ENCODE results near the gene FSTL4.
"Not testable (repeated sequence)": the region's sequence is repeated elsewhere in the genome, so short reads cannot be mapped to it uniquely, and the experiment has no call there.

Gene FSTL4

GRCh38 chr5:133402775-133403174 lies 209.6 kb downstream of the FSTL4 start:
- no peak for DNase-seq (ENCODE audit: low spot score)

DNA sequence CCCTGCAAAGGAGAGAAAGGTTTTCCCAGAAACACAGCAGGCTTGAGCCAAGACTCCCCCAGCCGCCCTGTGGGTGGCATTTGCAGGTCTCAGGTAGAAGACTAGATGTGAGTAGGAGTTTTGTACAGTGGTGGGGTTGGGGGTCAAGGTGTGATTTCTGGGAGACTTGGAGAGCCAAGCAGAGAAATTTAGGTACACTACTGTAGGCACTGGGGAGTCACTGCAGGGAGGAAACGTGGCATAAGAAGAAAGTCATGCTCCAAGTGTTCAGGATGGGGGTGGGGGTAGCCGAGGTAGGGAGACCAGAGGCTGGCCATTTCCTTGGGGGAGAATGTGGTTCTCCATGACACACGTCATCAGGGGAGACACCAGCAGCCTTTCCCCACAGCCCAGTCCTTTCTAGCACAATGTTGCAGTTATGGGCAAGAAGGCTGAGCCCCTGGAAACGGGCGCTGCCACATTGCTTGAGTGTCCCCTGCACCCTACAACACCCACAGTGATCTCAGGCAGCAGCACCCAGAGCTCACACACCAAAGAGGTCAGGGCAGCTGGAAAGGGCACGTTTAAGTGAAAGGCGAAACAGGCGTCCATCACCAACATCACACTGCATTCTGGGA lies 210.5 kb downstream of the FSTL4 start:
- no peak for DNase-seq (ENCODE audit: low spot score)

- DNase-seq (ENCODE audit: low spot score) = no peak
Observed at GRCh38 chr5:133400831-133401351, 211.4 kb downstream of the FSTL4 start.

DNA sequence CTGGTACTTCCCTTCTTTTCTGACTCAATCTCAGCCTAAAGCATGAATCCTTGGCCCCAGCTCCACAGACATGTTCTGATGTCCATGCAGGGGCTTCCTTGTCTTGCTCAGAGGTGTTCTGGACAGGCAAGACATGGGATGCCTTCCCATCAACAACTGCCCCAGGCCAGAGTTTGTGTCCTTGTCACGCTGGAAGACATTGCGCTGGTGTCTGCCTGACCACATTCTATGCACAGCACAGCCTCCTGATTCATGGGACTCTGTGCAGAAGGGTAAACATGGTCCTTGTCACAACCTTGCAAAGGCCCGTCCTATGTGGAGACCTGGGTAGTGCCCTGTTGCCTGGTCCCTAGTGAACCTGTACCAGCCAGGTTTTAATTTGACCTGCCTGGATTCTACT lies 212.2 kb downstream of the FSTL4 start:
- DNase-seq (ENCODE audit: low spot score) = no peak

DNA sequence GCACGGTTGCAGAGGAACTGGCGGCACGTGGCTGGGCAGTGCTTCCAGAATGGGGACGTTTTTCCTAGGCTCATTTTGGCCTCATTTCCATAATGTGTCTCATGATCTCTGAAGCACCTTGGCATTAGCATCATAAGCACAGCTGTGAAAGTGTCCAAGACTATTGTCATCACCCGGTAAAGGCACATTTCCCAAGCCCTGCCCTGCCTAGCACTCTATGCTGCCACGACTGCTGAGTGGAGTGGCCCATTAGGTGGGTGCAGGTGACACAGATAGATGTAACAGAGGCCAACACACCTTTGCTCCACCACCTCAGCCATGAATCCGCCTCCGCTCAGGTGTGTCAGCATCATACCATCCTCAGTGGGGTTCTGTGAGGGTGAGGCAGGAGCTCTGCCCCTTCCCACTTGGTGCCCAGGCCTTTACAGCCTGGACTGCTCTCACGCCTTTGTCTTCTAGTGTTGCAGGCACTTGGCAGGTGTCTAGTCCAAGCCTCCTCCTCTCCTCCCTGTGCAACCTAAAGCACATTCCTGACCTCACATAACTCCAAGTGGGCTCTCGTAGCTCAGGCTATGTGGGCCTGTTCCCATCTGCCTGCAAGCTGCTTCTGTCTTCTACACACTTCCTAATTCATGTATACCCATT lies 213.0 kb downstream of the FSTL4 start:
- DNase-seq (ENCODE audit: low spot score) = no peak

GRCh38 chr5:133398646-133399101 lies 213.7 kb downstream of the FSTL4 start:
- no peak for DNase-seq (ENCODE audit: low spot score)

DNA sequence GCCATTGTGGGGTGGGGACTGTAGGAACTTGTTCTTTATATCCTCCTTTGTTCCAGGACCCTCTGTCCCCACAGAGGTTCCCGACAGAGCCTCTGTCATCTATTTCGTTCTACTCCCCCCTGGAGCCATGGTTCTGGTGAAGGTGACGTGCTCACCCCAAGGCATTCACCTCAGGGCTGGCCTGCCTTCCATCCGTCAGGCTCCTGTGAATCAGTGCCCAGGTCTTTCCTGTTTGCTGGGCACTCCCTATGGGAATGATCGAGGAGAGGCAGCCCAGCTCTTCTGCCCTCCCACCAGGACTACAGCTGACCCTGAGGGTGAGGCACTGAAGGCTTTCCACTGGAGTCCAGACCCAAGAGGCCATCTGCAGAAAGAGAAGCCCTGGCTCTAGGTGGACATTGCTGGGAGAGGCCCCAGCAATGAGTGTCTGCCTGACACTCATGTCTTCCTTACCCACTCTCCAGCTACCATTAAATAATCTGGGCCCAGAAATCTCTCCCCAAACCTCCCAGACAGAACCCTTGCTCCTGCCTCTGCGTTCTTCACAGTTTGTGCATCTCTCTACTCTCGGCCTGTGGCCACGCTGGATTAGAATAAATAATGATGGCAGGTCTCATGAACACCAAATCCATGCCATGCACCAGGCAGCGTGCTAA lies 214.2 kb downstream of the FSTL4 start:
- DNase-seq (ENCODE audit: low spot score) = no peak

DNA sequence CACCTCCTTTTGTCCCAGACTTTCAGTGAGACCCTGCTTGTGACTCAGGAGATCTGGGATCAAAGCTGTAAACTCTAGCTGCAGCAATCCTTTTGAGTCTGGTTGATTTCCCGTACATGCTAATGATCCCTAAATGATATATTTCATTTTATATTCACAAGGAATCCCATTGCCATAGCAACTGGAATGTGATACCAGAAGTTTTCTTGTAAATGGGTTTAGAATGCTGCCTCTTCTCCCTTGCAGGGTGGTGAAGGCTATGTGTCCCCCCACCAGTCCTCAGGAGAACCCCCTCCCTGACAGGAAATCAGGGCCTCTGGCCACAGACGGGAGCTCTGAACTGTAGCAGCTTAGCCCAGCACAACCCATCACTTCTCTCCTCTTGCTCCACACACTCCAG lies 215.0 kb downstream of the FSTL4 start:
- DNase-seq (ENCODE audit: low spot score) = no peak

DNA sequence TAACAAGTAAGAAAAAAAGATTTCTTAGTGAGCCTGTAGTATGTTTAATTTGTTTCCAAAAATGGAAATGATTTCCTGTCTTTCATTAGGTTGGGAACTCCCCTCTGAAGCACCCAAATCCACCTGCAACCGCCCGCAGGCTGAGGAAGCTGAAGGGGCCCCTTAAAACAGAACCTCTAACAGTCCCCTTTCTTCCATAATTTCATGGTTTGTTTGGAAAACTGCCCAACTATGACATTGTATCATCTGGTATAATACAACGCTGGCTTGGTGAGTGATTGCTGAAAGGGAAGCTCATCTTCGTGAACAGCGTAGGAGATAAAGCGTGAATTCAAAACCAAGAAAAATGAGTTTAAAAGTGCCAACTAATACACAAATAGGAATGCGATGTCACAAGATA lies 215.5 kb downstream of the FSTL4 start:
- DNase-seq (ENCODE audit: low spot score) = no peak

DNA sequence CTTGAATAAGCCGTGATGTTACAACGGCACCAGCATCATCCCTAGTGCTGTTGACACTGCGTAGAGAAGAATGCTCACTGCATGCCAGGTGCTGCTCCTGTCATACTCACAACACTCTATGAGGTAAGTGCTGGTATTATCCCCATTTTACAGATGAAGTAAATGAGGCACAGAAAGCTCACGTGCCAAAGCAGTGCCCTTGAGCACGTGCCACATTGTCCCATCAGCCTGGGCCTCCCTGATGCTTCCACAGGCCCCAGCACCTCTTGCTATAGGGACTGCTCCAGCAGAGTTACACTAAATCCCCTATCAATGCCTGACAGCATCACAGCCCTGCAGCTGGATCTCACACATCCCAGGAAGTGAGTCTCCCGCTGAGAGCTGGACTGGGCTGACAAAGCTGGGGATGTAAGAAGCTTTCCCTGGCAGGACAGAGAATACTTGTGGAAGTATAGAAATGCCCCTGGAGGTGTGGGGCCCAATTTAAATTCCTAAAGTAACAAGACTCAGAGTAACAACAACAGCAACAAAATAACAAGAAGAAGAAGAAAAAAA lies 216.1 kb downstream of the FSTL4 start:
- DNase-seq (ENCODE audit: low spot score) = no peak

- DNase-seq (ENCODE audit: low spot score) = not testable (repeated sequence)
Observed at GRCh38 chr5:133395207-133395606, 217.1 kb downstream of the FSTL4 start.

GRCh38 chr5:133394477-133394817 lies 217.9 kb downstream of the FSTL4 start:
- DNase-seq (ENCODE audit: low spot score) = not testable (repeated sequence)

DNA sequence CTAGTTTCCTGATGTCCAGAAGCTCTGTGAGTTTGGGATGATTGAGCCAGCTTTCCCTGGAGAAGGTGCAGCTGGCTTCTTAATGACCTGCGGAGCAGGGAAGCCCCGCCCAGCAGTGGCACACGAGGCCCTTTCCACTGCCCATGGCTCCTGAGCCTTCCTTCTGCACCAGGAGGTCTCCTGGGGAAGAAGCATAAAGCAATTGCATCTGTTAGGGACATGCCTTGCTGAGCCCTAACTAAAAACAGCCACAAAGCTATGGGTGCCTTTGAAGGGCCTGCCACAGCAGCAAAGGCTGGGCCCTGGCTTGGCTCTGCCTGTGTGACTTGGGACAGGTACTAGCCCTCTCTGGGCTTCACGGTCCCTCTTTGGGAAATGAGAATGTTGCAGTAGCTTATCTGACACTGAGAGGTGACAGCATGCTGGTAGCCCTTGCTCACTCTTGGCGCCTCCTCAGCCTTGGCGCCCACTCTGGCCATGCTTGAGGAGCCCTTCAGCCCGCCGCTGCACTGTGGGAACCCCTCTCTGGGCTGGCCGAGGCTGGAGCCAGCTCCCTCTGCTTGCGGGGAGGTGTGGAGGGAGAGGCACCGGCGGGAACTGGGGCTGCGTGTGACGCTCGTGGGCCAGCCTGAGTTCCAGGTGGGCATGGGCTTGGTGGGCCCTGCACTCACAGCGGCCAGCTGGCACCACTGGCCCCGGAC lies 218.4 kb downstream of the FSTL4 start:
- no peak for DNase-seq (ENCODE audit: low spot score)

- no peak for DNase-seq (ENCODE audit: low spot score)
Observed at GRCh38 chr5:133392448-133392847, 219.9 kb downstream of the FSTL4 start.

DNA sequence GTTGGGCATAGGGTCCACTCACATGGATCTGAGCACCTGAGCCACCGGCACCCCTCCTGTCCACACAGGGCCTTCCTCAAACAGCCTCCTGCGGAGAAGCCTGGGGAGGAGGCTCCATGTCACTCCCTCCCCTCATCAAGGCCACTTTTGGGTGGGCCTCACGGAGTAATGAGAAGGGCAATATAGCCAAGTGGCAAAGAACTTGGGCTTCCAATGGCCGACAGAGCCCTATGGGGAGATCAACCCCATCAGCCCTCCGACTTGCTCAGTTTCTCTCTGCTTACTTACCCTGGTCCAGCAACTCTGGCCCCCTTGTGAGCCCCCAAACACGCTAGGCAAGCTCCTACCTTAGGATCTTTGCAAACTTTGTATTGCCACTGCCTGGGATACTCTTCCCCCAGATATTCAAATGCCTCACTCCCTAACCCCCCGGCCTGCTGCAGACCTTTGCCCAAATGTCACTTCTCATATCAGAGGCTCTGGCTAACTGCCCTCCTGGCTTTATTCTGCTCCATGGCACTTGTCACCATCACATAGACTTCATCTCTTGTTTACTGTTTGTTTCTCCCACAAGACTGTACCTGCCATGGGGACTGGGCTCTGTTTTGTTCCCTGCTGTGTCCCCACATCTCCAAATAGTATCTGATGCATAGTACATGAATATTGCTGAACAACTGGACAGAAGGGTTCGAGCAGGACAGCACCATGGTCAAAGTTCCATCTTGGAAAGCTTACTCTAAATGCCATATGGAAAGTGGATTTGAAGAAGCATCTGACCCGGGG lies 220.8 kb downstream of the FSTL4 start:
- no peak for DNase-seq (ENCODE audit: low spot score)

DNA sequence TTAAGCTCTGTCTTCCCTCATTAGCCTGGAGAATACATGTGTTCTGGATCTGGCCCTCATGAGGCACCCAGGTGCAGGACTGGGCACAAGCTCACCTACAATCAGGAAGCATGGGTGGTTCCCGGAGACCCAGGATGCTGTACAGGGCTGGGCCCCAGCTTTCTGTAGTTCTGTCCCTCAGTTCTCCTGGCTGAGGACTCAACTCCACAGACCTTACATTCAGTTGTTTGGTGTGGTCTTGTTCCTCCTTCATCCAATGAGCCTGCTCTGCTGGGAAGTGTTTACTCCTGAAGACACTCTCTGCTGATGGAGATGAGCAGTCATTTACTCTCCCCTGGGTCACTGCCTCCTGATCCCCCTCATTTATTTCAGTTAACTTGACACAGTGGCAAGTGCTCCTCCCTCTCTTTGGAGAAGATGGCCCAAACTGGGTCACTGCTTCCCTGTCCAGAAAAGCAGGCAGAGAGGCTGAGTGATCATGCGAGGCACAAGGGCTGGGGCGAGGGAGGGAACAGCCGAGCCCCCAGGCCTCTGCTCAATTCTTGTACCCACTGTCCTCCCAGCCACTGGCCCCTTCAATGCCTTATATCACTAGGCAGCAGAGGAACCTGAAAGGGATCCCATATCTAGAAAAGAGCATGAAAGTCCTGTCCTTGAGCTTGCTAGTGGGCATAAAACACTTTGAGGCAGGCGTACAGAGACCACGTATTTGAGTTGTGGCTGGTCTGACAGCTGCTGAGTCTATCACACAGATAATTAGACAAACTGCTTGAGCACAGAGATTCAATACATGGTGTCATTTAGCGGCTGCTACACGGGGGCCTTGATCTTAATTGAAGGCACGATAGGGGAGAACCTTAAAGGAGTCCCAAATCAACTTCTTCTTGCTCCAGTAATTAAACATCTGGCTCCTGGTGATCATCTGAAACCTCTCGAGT lies 221.7 kb downstream of the FSTL4 start:
- no peak for DNase-seq (ENCODE audit: low spot score)

GRCh38 chr5:133389066-133389590 lies 223.2 kb downstream of the FSTL4 start:
- no peak for DNase-seq (ENCODE audit: low spot score)

DNA sequence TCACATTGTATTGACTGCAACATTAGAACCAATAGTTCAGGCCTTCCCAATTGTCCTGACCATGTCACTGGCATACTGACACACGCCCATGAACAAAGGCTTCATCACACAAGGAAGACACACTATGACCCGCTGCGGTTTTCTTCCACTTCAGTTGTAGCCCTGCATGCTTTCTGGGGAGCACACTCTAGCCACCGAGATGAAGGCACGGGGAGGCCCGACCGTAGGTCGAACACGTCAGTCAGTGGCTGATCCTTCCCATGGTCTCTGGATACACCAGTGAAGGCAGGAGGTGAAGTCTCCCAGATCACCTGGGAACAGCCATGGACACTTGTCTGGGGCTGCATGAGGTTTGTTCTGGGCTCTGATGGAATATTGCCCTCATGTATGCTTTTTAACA lies 224.7 kb downstream of the FSTL4 start:
- DNase-seq (ENCODE audit: low spot score) = no peak

GRCh38 chr5:133387091-133387490 lies 225.2 kb downstream of the FSTL4 start:
- no peak for DNase-seq (ENCODE audit: low spot score)

- DNase-seq (ENCODE audit: low spot score) = no peak
Observed at GRCh38 chr5:133386662-133387061, 225.7 kb downstream of the FSTL4 start.

Measured in hematopoietic multipotent progenitor cell treated with erythropoietin and hydrocortisone succinate and interleukin-3 and kit ligand, for 15 days (in vitro differentiated cells).